Measurements from ENCODE around the gene HDAC4. TPM values are rescaled to one million over a fixed set of nuclear protein-coding genes. Genes with fewer than 3 reads are reported as not detected.

The HDAC4 gene
- total and polyA plus RNA-seq, 7 donors: 7.9 to 329 (median 129) TPM

- no peak overlapping the region for H3K4me3 ChIP-seq
- H3K9me3 ChIP-seq: no peaks in the 10 kb centered on the region
- intact Hi-C loops (cut with DNase I): no loop called here
- peak overlapping the region; percentile 93 for H3K27ac ChIP-seq
- H3K27me3 ChIP-seq (ENCODE audit: insufficient read depth in 3 of 3, low read length in 2 of 3): no peaks in the 10 kb centered on the region
- H3K36me3 ChIP-seq (ENCODE audit: insufficient read depth in 1 of 2, low read depth in 1 of 2): peaks cover 0 to 3% of the 10 kb centered on the region in 2 donors
- no peak for TF ChIP-seq CTCF (IDR thresholded peaks at IDR 0.05)
- WGBS, 3 donors: 78 to 91% (median 85%) methylated on average over 10 of the region's 10 CpGs
- ATAC-seq (no peak), DNase-seq (no peak)
- H3K4me1 ChIP-seq: peaks cover 98% of the 10 kb centered on the region
Observed at GRCh38 chr2:239269916-239270315, 130.9 kb downstream of the HDAC4 start.

GRCh38 chr2:239269173-239269885, 131.5 kb downstream of the HDAC4 start:
- TF ChIP-seq CTCF (IDR thresholded peaks at IDR 0.05): no peak
- Histone ChIP-seq H3K36me3 (ENCODE audit: insufficient read depth in 1 of 2, low read depth in 1 of 2) (peaks cover 0 to 3% of the 10 kb centered on the region in 2 donors), H3K4me3 (no peak overlapping the region), H3K27me3 (ENCODE audit: insufficient read depth in 3 of 3, low read length in 2 of 3) (no peaks in the 10 kb centered on the region), H3K9me3 (no peaks in the 10 kb centered on the region), H3K4me1 (peaks cover 98% of the 10 kb centered on the region), H3K27ac (peak overlapping the region; percentile 93)
- ATAC-seq (no peak), DNase-seq (no peak)
- 56 to 84% (median 71%) methylated on average over 10 of the region's 10 CpGs for WGBS, 3 donors
- intact Hi-C loops (cut with DNase I): no loop called here

GRCh38 chr2:239268549-239268948, 132.3 kb downstream of the HDAC4 start:
- TF ChIP-seq CTCF (IDR thresholded peaks at IDR 0.05): no peak
- DNase-seq (no peak), ATAC-seq (no peak)
- Histone ChIP-seq H3K9me3 (no peaks in the 10 kb centered on the region), H3K27ac (peak overlapping the region; percentile 86), H3K4me3 (no peak overlapping the region), H3K36me3 (ENCODE audit: insufficient read depth in 1 of 2, low read depth in 1 of 2) (peaks cover 0 to 3% of the 10 kb centered on the region in 2 donors), H3K27me3 (ENCODE audit: insufficient read depth in 3 of 3, low read length in 2 of 3) (no peaks in the 10 kb centered on the region), H3K4me1 (peaks cover 98% of the 10 kb centered on the region)
- intact Hi-C loops (cut with DNase I): no loop called here
- 70 to 72% (median 71%) methylated on average over 3 of the region's 3 CpGs for WGBS, 3 donors

GRCh38 chr2:239268082-239268481, 132.7 kb downstream of the HDAC4 start:
- intact Hi-C loops (cut with DNase I): no loop called here
- Histone ChIP-seq H3K36me3 (ENCODE audit: insufficient read depth in 1 of 2, low read depth in 1 of 2) (peaks cover 0 to 3% of the 10 kb centered on the region in 2 donors), H3K9me3 (no peaks in the 10 kb centered on the region), H3K4me3 (peak overlapping the region; percentile 28), H3K27ac (peak overlapping the region; percentile 86), H3K4me1 (peaks cover 97% of the 10 kb centered on the region), H3K27me3 (ENCODE audit: insufficient read depth in 3 of 3, low read length in 2 of 3) (no peaks in the 10 kb centered on the region)
- no peak for TF ChIP-seq CTCF (IDR thresholded peaks at IDR 0.05)
- ATAC-seq (peak; percentile 68 to 74 (median 70)), DNase-seq (peak; percentile 73 to 81)
- WGBS, 3 donors: 20 to 31% (median 21%) methylated on average over 6 of the region's 6 CpGs

Data from psoas muscle (tissue), 8 donors.